Nephron progenitor cell (in vitro differentiated cells): ENCODE data around the gene CD99L2.

ENCODE experiments used
- DNase-seq: peaks from one replicate; pipeline ENCODE4 v3.0.0; 2021
- H3K27ac Mint-ChIP-seq: 2 replicates; pipeline ENCODE4 v1.8.0; 2021; ENCODE audit warnings: mild to moderate bottlenecking, moderate library complexity, mixed read lengths
- H3K27me3 Mint-ChIP-seq: 2 replicates; pipeline ENCODE4 v1.8.0; 2021; ENCODE audit warnings: mild to moderate bottlenecking, low read depth, mixed read lengths; ENCODE audit not compliant: poor library complexity
- H3K36me3 Mint-ChIP-seq: 2 replicates; pipeline ENCODE4 v1.8.0; 2021; ENCODE audit warnings: low read depth, mixed read lengths
- H3K4me1 Mint-ChIP-seq: 2 replicates; pipeline ENCODE4 v1.8.0; 2021; ENCODE audit warnings: mixed read lengths
- H3K4me3 Mint-ChIP-seq: 2 replicates; pipeline ENCODE4 v1.8.0; 2021; ENCODE audit warnings: mild to moderate bottlenecking, moderate library complexity, mixed read lengths
- H3K9me3 Mint-ChIP-seq: 2 replicates; pipeline ENCODE4 v1.8.0; 2021; ENCODE audit warnings: mild to moderate bottlenecking, moderate library complexity, mixed read lengths
- CTCF ChIP-seq: fragments of 200-600 bp; sonication (generic); IDR thresholded peaks from 2 replicates; pipeline ENCODE4 v1.5.0; 2021; ENCODE audit warnings: antibody characterized with exemption

The CD99L2 gene

GRCh38 chrX:150926304-150926703 lies 27.8 kb upstream of the CD99L2 start:
- H3K9me3 Mint-ChIP-seq: peaks cover 39% of the 10 kb centered on the region
- no peaks in the 10 kb centered on the region for H3K36me3 Mint-ChIP-seq
- no peaks in the 10 kb centered on the region for H3K4me1 Mint-ChIP-seq
- DNase-seq: no peak
- no peak overlapping the region for H3K27ac Mint-ChIP-seq
- H3K27me3 Mint-ChIP-seq: no peaks in the 10 kb centered on the region
- no peak for TF ChIP-seq CTCF
- H3K4me3 Mint-ChIP-seq: no peak overlapping the region

- no peaks in the 10 kb centered on the region for H3K4me1 Mint-ChIP-seq
- peak overlapping the region; percentile 48 for H3K27ac Mint-ChIP-seq
- H3K36me3 Mint-ChIP-seq: no peaks in the 10 kb centered on the region
- H3K4me3 Mint-ChIP-seq: no peak overlapping the region
- H3K27me3 Mint-ChIP-seq: peaks cover 4% of the 10 kb centered on the region
- no peak for TF ChIP-seq CTCF
- DNase-seq: no peak
- H3K9me3 Mint-ChIP-seq: peaks cover 42% of the 10 kb centered on the region
Measured at GRCh38 chrX:150919401-150919800, 20.9 kb upstream of the CD99L2 start.

- no peaks in the 10 kb centered on the region for H3K36me3 Mint-ChIP-seq
- H3K27ac Mint-ChIP-seq: no peak overlapping the region
Measured at GRCh38 chrX:150913511-150913910, 15.0 kb upstream of the CD99L2 start.

GRCh38 chrX:150907474-150907873 lies 9.0 kb upstream of the CD99L2 start:
- no peak for TF ChIP-seq CTCF
- Mint-ChIP-seq H3K27me3 (peaks cover 10% of the 10 kb centered on the region), H3K9me3 (peaks cover 52% of the 10 kb centered on the region), H3K27ac (no peak overlapping the region), H3K4me1 (peaks cover 15% of the 10 kb centered on the region), H3K4me3 (no peak overlapping the region), H3K36me3 (no peaks in the 10 kb centered on the region)
- DNase-seq: no peak

More at GRCh38 chrX:150913511-150913910, 15.0 kb upstream of the CD99L2 start:
- Mint-ChIP-seq H3K4me1 (peaks cover 8% of the 10 kb centered on the region), H3K9me3 (peaks cover 44% of the 10 kb centered on the region), H3K4me3 (no peak overlapping the region), H3K27me3 (no peaks in the 10 kb centered on the region)
- no peak for DNase-seq
- no peak for TF ChIP-seq CTCF

- Mint-ChIP-seq H3K27ac (no peak overlapping the region), H3K27me3 (peaks cover 10% of the 10 kb centered on the region), H3K4me3 (no peak overlapping the region), H3K4me1 (peaks cover 18% of the 10 kb centered on the region), H3K9me3 (peaks cover 47% of the 10 kb centered on the region), H3K36me3 (no peaks in the 10 kb centered on the region)
- TF ChIP-seq CTCF: no peak
- DNase-seq: no peak
Measured at GRCh38 chrX:150906694-150907093, 8.2 kb upstream of the CD99L2 start.

- Mint-ChIP-seq H3K36me3 (no peaks in the 10 kb centered on the region), H3K9me3 (peaks cover 49% of the 10 kb centered on the region), H3K27me3 (peaks cover 10% of the 10 kb centered on the region), H3K4me3 (no peak overlapping the region), H3K4me1 (peaks cover 18% of the 10 kb centered on the region), H3K27ac (no peak overlapping the region)
- TF ChIP-seq CTCF: no peak
- DNase-seq: no peak
Measured at GRCh38 chrX:150905293-150905692, 6.8 kb upstream of the CD99L2 start.
